ENCODE measurements around the gene VAMP4. TPM values are rescaled to one million over a fixed set of nuclear protein-coding genes. Genes with fewer than 3 reads are reported as not detected.

Gene VAMP4
- polyA plus RNA-seq (2013, experiment 1 of 2), result 4.5 TPM
- 6.4 TPM for polyA plus RNA-seq (2013, experiment 2 of 2)

GRCh38 chr1:171741872-171742576, at the start of gene VAMP4:
Gene VAMP4 (minus strand): TSS chr1:171742065. CDS start chr1:171738414, 3,651 bp downstream.
- Histone ChIP-seq H3K27me3 (ENCODE audit: insufficient read depth, low read length) (no peaks in the 10 kb centered on the region), H3K9ac (ENCODE audit: low read depth, low read length) (peak within 1 kb of the TSS; percentile 92), H3K4me3 (ENCODE audit: low read length) (peak within 1 kb of the TSS; percentile 98), H3K27ac (ENCODE audit: low read depth, low read length) (peak within 1 kb of the TSS; percentile 84), H3K36me3 (ENCODE audit: insufficient read depth, low read length) (peaks cover 6% of the 10 kb centered on the region; the same call in 1 of the 2 replicates), H3K9me3 (ENCODE audit: insufficient read depth, low read depth, low read length) (no peaks in the 10 kb centered on the region), H3K4me1 (ENCODE audit: insufficient read depth, low read length) (peaks cover 23% of the 10 kb centered on the region)
- WGBS, result under 1% methylated on average over 55 of the region's 57 CpGs

GRCh38 chr1:171790318-171790717, 48.5 kb upstream of the VAMP4 start:
- Histone ChIP-seq H3K36me3 (ENCODE audit: insufficient read depth, low read length) (peaks cover 100% of the 10 kb centered on the region), H3K4me1 (ENCODE audit: insufficient read depth, low read length) (no peaks in the 10 kb centered on the region), H3K9me3 (ENCODE audit: insufficient read depth, low read depth, low read length) (no peaks in the 10 kb centered on the region), H3K4me3 (ENCODE audit: low read length) (no peak overlapping the region), H3K27me3 (ENCODE audit: insufficient read depth, low read length) (no peaks in the 10 kb centered on the region), H3K9ac (ENCODE audit: low read depth, low read length) (no peak overlapping the region), H3K27ac (ENCODE audit: low read depth, low read length) (no peak overlapping the region)
- WGBS, result 95% methylated on average over 6 of the region's 6 CpGs

- Histone ChIP-seq H3K9me3 (ENCODE audit: insufficient read depth, low read depth, low read length) (no peaks in the 10 kb centered on the region), H3K36me3 (ENCODE audit: insufficient read depth, low read length) (peaks cover 99% of the 10 kb centered on the region), H3K27ac (ENCODE audit: low read depth, low read length) (no peak overlapping the region), H3K9ac (ENCODE audit: low read depth, low read length) (no peak overlapping the region), H3K4me3 (ENCODE audit: low read length) (no peak overlapping the region), H3K27me3 (ENCODE audit: insufficient read depth, low read length) (no peaks in the 10 kb centered on the region), H3K4me1 (ENCODE audit: insufficient read depth, low read length) (no peaks in the 10 kb centered on the region)
- 95% methylated on average over 5 of the region's 5 CpGs for WGBS
Observed at GRCh38 chr1:171788696-171789095, 46.8 kb upstream of the VAMP4 start.

GRCh38 chr1:171787686-171788480, 46.0 kb upstream of the VAMP4 start:
- Histone ChIP-seq H3K36me3 (ENCODE audit: insufficient read depth, low read length) (peaks cover 94% of the 10 kb centered on the region), H3K9ac (ENCODE audit: low read depth, low read length) (no peak overlapping the region), H3K27me3 (ENCODE audit: insufficient read depth, low read length) (no peaks in the 10 kb centered on the region), H3K4me1 (ENCODE audit: insufficient read depth, low read length) (no peaks in the 10 kb centered on the region), H3K27ac (ENCODE audit: low read depth, low read length) (no peak overlapping the region), H3K9me3 (ENCODE audit: insufficient read depth, low read depth, low read length) (no peaks in the 10 kb centered on the region), H3K4me3 (ENCODE audit: low read length) (no peak overlapping the region)
- 92% methylated on average over 14 of the region's 15 CpGs for WGBS

GRCh38 chr1:171786534-171786933, 44.7 kb upstream of the VAMP4 start:
- no peaks in the 10 kb centered on the region for H3K9me3 ChIP-seq (ENCODE audit: insufficient read depth, low read depth, low read length)
- H3K9ac ChIP-seq (ENCODE audit: low read depth, low read length), result no peak overlapping the region
- no peaks in the 10 kb centered on the region for H3K4me1 ChIP-seq (ENCODE audit: insufficient read depth, low read length)
- no peak overlapping the region for H3K27ac ChIP-seq (ENCODE audit: low read depth, low read length)
- H3K27me3 ChIP-seq (ENCODE audit: insufficient read depth, low read length), result no peaks in the 10 kb centered on the region
- WGBS, result 100% methylated on average over 1 of the region's 2 CpGs
- H3K36me3 ChIP-seq (ENCODE audit: insufficient read depth, low read length), result peaks cover 81% of the 10 kb centered on the region
- H3K4me3 ChIP-seq (ENCODE audit: low read length), result no peak overlapping the region

- no peak overlapping the region for H3K27ac ChIP-seq (ENCODE audit: low read depth, low read length)
- H3K4me1 ChIP-seq (ENCODE audit: insufficient read depth, low read length), result no peaks in the 10 kb centered on the region
- H3K9me3 ChIP-seq (ENCODE audit: insufficient read depth, low read depth, low read length), result no peaks in the 10 kb centered on the region
- no peaks in the 10 kb centered on the region for H3K27me3 ChIP-seq (ENCODE audit: insufficient read depth, low read length)
- no peak overlapping the region for H3K4me3 ChIP-seq (ENCODE audit: low read length)
- H3K36me3 ChIP-seq (ENCODE audit: insufficient read depth, low read length), result peaks cover 73% of the 10 kb centered on the region
- 96% methylated on average over 9 of the region's 9 CpGs for WGBS
- no peak overlapping the region for H3K9ac ChIP-seq (ENCODE audit: low read depth, low read length)
Observed at GRCh38 chr1:171785766-171786165, 43.9 kb upstream of the VAMP4 start.

GRCh38 chr1:171784784-171785183, 42.9 kb upstream of the VAMP4 start:
- H3K27ac ChIP-seq (ENCODE audit: low read depth, low read length), result no peak overlapping the region
- H3K9ac ChIP-seq (ENCODE audit: low read depth, low read length), result no peak overlapping the region; the same call in 1 of the 2 replicates
- H3K9me3 ChIP-seq (ENCODE audit: insufficient read depth, low read depth, low read length), result no peaks in the 10 kb centered on the region
- H3K4me3 ChIP-seq (ENCODE audit: low read length), result no peak overlapping the region
- H3K27me3 ChIP-seq (ENCODE audit: insufficient read depth, low read length), result no peaks in the 10 kb centered on the region
- no peaks in the 10 kb centered on the region for H3K4me1 ChIP-seq (ENCODE audit: insufficient read depth, low read length)
- H3K36me3 ChIP-seq (ENCODE audit: insufficient read depth, low read length), result peaks cover 64% of the 10 kb centered on the region

GRCh38 chr1:171783816-171784530, 42.1 kb upstream of the VAMP4 start:
- peaks cover 55% of the 10 kb centered on the region for H3K36me3 ChIP-seq (ENCODE audit: insufficient read depth, low read length)
- 96% methylated on average over 25 of the region's 25 CpGs for WGBS
- H3K4me1 ChIP-seq (ENCODE audit: insufficient read depth, low read length), result no peaks in the 10 kb centered on the region
- no peak overlapping the region for H3K9ac ChIP-seq (ENCODE audit: low read depth, low read length)
- H3K27me3 ChIP-seq (ENCODE audit: insufficient read depth, low read length), result no peaks in the 10 kb centered on the region
- H3K4me3 ChIP-seq (ENCODE audit: low read length), result no peak overlapping the region
- no peaks in the 10 kb centered on the region for H3K9me3 ChIP-seq (ENCODE audit: insufficient read depth, low read depth, low read length)
- H3K27ac ChIP-seq (ENCODE audit: low read depth, low read length), result no peak overlapping the region

- H3K36me3 ChIP-seq (ENCODE audit: insufficient read depth, low read length), result peaks cover 29% of the 10 kb centered on the region
- peak within 1 kb of the TSS; percentile 63; the same call in 1 of the 2 replicates for H3K27ac ChIP-seq (ENCODE audit: low read depth, low read length)
- peak within 1 kb of the TSS; percentile 84 for H3K9ac ChIP-seq (ENCODE audit: low read depth, low read length)
- WGBS, result under 1% methylated on average over 57 of the region's 57 CpGs
- H3K27me3 ChIP-seq (ENCODE audit: insufficient read depth, low read length), result no peaks in the 10 kb centered on the region
- no peaks in the 10 kb centered on the region for H3K9me3 ChIP-seq (ENCODE audit: insufficient read depth, low read depth, low read length)
- H3K4me3 ChIP-seq (ENCODE audit: low read length), result peak within 1 kb of the TSS; percentile 88
- no peaks in the 10 kb centered on the region for H3K4me1 ChIP-seq (ENCODE audit: insufficient read depth, low read length)
Observed at GRCh38 chr1:171781176-171781875, 39.5 kb upstream of the VAMP4 start, which contains the start of gene METTL13. Gene METTL13 (plus strand): TSS chr1:171781660. CDS start chr1:171781968, 308 bp downstream.

GRCh38 chr1:171780583-171781175, 38.8 kb upstream of the VAMP4 start:
- Histone ChIP-seq H3K36me3 (ENCODE audit: insufficient read depth, low read length) (peaks cover 22% of the 10 kb centered on the region), H3K4me3 (ENCODE audit: low read length) (peak overlapping the region; percentile 59), H3K9ac (ENCODE audit: low read depth, low read length) (peak overlapping the region; percentile 66), H3K4me1 (ENCODE audit: insufficient read depth, low read length) (no peaks in the 10 kb centered on the region), H3K9me3 (ENCODE audit: insufficient read depth, low read depth, low read length) (no peaks in the 10 kb centered on the region), H3K27ac (ENCODE audit: low read depth, low read length) (peak overlapping the region; percentile 63; the same call in 1 of the 2 replicates), H3K27me3 (ENCODE audit: insufficient read depth, low read length) (no peaks in the 10 kb centered on the region)
- 49% methylated on average over 8 of the region's 11 CpGs for whole genome bisulfite sequencing

All from HUES64 (cell line).